ENCODE results near the gene EHF. TPM values are rescaled to one million over a fixed set of nuclear protein-coding genes. Genes with fewer than 3 reads are reported as not detected.

Gene EHF
- total and polyA plus RNA-seq, 4 donors: 8.9 to 144 (median 62.9) TPM

GRCh38 chr11:34610324-34611041 is 10.4 kb upstream of the EHF start:
- TF ChIP-seq, protein P1, sequence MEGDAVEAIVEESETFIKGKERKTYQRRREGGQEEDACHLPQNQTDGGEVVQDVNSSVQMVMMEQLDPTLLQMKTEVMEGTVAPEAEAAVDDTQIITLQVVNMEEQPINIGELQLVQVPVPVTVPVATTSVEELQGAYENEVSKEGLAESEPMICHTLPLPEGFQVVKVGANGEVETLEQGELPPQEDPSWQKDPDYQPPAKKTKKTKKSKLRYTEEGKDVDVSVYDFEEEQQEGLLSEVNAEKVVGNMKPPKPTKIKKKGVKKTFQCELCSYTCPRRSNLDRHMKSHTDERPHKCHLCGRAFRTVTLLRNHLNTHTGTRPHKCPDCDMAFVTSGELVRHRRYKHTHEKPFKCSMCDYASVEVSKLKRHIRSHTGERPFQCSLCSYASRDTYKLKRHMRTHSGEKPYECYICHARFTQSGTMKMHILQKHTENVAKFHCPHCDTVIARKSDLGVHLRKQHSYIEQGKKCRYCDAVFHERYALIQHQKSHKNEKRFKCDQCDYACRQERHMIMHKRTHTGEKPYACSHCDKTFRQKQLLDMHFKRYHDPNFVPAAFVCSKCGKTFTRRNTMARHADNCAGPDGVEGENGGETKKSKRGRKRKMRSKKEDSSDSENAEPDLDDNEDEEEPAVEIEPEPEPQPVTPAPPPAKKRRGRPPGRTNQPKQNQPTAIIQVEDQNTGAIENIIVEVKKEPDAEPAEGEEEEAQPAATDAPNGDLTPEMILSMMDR (IDR thresholded peaks at IDR 0.05; ENCODE audit: control extremely low read depth, extremely low read depth): no peak
- 84 to 97% methylated on average over 5 of the region's 5 CpGs for WGBS, 2 donors

GRCh38 chr11:34613015-34613414 is 7.9 kb upstream of the EHF start:
- ATAC-seq (ENCODE audit: insufficient read depth, low FRiP score): no peak
- no peak overlapping the region for H3K9ac ChIP-seq (ENCODE audit: insufficient read depth in 1 of 2, low read length in 2 of 2)
- H3K4me1 ChIP-seq (ENCODE audit: control insufficient read depth in 5 of 5, insufficient read depth in 5 of 5, low read length in 5 of 5): peaks cover 0 to 8% (median 0%) of the 10 kb centered on the region in 5 donors
- H3K27ac ChIP-seq (ENCODE audit: low read depth in 1 of 2, low read length in 1 of 2): no peak overlapping the region
- H3K4me3 ChIP-seq: no peak overlapping the region
- no peaks in the 10 kb centered on the region for H3K36me3 ChIP-seq (ENCODE audit: control insufficient read depth in 4 of 4, insufficient read depth in 4 of 4, low read length in 4 of 4)
- no peak for DNase-seq
- TF ChIP-seq, protein P1 (IDR thresholded peaks at IDR 0.05; ENCODE audit: control extremely low read depth, extremely low read depth): no peak
- no peaks in the 10 kb centered on the region for H3K27me3 ChIP-seq (ENCODE audit: control insufficient read depth in 3 of 3, insufficient read depth in 3 of 3, low read length in 2 of 3)
- H3K9me3 ChIP-seq (ENCODE audit: control insufficient read depth in 4 of 4, insufficient read depth in 3 of 4, low read length in 3 of 4): no peaks in the 10 kb centered on the region

More at GRCh38 chr11:34610324-34611041, 10.4 kb upstream of the EHF start:
- no peaks in the 10 kb centered on the region for H3K9me3 ChIP-seq (ENCODE audit: control insufficient read depth in 4 of 4, insufficient read depth in 3 of 4, low read length in 3 of 4)
- H3K36me3 ChIP-seq (ENCODE audit: control insufficient read depth in 4 of 4, insufficient read depth in 4 of 4, low read length in 4 of 4): no peaks in the 10 kb centered on the region
- H3K4me1 ChIP-seq (ENCODE audit: control insufficient read depth in 5 of 5, insufficient read depth in 5 of 5, low read length in 5 of 5): peaks cover 0 to 5% (median 0%) of the 10 kb centered on the region in 5 donors
- H3K9ac ChIP-seq (ENCODE audit: insufficient read depth in 1 of 2, low read length in 2 of 2): no peak overlapping the region
- ATAC-seq (ENCODE audit: insufficient read depth, low FRiP score) (no peak), DNase-seq (no peak)
- no peak overlapping the region for H3K4me3 ChIP-seq
- H3K27me3 ChIP-seq (ENCODE audit: control insufficient read depth in 3 of 3, insufficient read depth in 3 of 3, low read length in 2 of 3): no peaks in the 10 kb centered on the region
- H3K27ac ChIP-seq (ENCODE audit: low read depth in 1 of 2, low read length in 1 of 2): no peak overlapping the region

DNA sequence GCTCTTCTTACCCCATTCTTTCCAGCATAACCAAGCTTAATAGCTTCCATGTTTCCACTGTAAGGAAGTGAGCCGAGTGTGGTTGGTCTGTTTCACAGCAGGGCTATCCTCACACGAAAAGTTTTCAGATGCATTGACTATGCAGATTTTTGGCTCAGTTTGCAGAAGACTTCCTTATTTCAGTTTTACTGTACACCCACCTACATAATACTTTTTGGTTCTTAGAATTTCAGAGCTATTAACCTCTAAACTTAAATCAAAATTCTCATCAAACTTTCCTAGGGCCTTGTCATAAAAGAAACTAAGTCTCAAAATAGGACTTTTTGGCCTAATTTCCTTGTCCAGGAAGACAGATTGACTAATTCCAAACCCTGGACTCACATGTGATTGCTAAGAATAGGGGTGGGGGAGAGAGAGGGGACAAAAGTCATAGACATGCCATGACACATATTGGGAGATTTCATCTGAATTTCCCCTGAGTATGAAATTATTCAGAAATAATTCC is 7.3 kb upstream of the EHF start:
- H3K27me3 ChIP-seq (ENCODE audit: control insufficient read depth in 3 of 3, insufficient read depth in 3 of 3, low read length in 2 of 3): no peaks in the 10 kb centered on the region
- TF ChIP-seq, protein P1 (IDR thresholded peaks at IDR 0.05; ENCODE audit: control extremely low read depth, extremely low read depth): no peak
- no peak overlapping the region for H3K27ac ChIP-seq (ENCODE audit: low read depth in 1 of 2, low read length in 1 of 2)
- no peaks in the 10 kb centered on the region for H3K9me3 ChIP-seq (ENCODE audit: control insufficient read depth in 4 of 4, insufficient read depth in 3 of 4, low read length in 3 of 4)
- H3K4me3 ChIP-seq: no peak overlapping the region
- peaks cover 0 to 8% (median 0%) of the 10 kb centered on the region in 5 donors for H3K4me1 ChIP-seq (ENCODE audit: control insufficient read depth in 5 of 5, insufficient read depth in 5 of 5, low read length in 5 of 5)
- WGBS, 2 donors: 26 to 60% methylated on average over 2 of the region's 2 CpGs
- ATAC-seq (ENCODE audit: insufficient read depth, low FRiP score): no peak
- H3K9ac ChIP-seq (ENCODE audit: insufficient read depth in 1 of 2, low read length in 2 of 2): no peak overlapping the region
- H3K36me3 ChIP-seq (ENCODE audit: control insufficient read depth in 4 of 4, insufficient read depth in 4 of 4, low read length in 4 of 4): no peaks in the 10 kb centered on the region
- DNase-seq: no peak
